Stimulated activated CD8-positive, alpha-beta memory T cell treated with anti-CD3 and anti-CD28 coated beads, Interleukin-15, amount 100 ng/mL, for 4 hours (primary cell): ENCODE results near the gene GPR35.

ENCODE experiments used
- DNase-seq, 2 donors: peaks; one replicate each; pipeline ENCODE4 v3.0.0-alpha.2; 2020; ENCODE audit warnings: low read depth in 2 of 2

Gene GPR35

DNA sequence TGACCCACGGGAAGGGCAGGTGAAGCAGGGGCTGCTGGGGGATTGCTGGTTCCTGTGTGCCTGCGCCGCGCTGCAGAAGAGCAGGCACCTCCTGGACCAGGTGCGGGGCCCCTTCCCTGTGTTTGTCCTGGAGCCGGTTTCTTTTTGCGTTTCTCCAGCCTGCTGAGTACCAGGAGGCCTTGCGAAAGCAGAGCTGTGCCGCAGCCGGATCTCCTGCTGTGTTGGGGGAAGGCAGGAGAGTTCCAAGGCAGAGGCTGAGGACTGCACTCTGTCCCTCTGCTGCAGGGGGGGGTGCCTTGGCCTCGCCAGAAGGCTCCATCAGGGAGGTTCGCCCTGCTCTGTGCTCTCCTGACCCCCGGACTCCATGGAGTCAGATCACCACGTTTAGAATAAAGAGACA is 35.9 kb upstream of the GPR35 start:
- no peak for DNase-seq

DNA sequence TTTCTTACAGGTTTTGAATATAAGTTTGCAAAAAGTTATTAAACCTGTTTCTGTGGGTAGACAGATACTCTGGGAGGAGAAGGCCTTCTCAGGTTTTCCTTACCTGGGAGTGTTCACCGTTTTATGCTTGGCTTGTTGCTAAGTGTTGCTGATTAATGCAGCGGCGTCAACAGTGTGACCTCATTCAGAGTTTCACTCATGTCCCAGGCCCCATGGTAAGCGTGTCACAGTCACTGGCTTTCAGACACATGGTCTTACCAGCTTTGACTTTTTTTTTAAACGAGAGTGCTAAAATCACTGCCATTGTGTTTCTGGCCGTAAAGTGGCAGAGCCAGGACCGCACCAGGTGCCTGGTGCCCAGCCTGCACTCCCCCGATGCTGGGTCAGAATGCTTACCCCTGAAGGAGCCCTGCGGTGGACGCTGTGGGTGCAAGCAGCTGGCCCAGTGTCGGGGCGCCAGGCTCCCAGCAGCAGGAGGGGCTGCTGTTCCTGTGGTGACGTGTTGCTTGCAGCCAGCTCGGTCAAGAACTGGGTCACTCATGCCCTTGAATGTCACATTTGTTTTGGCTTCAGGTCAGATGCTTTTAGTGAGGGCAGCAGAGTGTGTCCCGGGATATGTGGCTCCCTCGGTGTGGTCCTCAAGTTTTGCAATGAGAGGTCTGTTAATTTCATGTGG is 35.3 kb upstream of the GPR35 start:
- no peak for DNase-seq

DNA sequence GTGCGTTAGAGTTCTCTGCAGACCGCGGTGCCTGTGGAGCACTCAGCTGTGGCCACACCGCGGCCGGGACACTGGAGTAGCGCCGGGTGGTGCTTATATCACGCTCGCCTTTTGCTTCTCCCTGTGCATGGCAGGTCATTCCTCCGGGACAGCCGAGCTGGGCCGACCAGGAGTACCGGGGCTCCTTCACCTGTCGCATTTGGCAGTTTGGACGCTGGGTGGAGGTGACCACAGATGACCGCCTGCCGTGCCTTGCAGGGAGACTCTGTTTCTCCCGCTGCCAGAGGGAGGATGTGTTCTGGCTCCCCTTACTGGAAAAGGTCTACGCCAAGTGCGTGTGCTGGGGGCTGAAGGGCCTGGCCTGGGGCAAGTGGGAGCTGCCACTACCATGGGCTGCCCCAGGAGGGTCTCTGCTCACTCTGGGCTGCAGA is 34.6 kb upstream of the GPR35 start:
- no peak for DNase-seq

DNA sequence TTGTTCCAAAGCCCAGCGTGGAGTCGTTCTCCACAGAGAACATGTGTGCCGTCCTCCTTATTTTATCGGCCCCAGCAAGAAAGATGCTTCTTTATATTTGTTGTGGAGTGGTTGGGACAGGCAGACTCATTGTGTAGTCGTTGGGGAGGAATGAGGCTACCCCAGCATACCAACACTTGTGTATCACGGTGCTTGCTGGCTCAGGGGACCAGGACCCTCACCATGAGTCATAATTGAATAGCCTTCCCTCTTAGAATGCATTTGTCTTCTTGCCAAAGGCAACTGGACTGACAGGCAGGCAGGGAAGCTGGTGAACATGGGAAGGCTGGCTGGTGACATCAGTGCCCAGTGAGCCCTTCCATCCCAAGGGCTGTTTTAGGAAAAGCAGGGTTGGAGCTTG is 34.1 kb upstream of the GPR35 start:
- no peak for DNase-seq

DNA sequence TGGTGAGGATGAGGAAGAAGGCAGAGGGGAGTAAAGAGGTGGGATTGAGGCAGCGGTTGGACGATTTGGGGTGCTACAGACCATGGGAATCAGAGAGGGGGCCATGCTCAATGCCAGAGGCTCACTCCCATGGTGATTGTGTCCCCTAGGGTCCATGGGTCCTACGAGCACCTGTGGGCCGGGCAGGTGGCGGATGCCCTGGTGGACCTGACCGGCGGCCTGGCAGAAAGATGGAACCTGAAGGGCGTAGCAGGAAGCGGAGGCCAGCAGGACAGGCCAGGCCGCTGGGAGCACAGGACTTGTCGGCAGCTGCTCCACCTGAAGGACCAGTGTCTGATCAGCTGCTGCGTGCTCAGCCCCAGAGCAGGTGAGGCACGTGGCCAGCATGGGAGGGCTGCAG is 33.5 kb upstream of the GPR35 start:
- no peak for DNase-seq

DNA sequence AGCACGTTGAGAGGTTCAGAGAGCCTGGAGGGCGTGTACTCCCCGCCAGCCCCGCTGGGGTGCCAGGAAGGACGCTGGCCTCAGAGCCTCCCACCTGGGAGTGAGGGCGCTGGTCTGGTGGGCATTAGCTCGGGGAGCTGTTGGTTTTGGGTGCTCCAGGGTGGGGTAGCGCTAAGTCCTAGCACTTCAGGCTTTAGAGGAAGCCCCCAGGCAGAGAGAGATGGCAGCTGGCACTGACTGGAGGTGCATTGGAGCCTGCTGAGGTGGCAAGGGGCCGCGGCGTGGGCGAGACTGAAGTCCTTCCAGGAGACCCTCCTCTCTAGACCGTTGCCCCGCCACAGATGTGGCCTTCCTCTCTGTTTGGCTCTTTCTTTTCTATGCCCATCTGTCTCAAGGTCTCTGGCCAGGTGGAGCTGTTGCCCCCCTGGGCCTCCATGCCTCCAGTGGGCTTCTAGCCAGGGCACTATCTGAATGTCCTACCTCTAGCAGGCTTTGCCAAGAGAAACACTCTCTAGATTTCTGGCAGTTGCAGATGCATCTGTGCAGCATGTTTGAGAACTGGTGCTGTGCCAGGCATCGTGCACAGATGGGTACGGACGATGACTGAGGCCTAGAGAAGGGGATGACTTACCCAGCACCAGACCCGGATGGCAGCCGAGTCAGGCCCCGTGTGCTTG is 32.1 kb upstream of the GPR35 start:
- DNase-seq = no peak

DNA sequence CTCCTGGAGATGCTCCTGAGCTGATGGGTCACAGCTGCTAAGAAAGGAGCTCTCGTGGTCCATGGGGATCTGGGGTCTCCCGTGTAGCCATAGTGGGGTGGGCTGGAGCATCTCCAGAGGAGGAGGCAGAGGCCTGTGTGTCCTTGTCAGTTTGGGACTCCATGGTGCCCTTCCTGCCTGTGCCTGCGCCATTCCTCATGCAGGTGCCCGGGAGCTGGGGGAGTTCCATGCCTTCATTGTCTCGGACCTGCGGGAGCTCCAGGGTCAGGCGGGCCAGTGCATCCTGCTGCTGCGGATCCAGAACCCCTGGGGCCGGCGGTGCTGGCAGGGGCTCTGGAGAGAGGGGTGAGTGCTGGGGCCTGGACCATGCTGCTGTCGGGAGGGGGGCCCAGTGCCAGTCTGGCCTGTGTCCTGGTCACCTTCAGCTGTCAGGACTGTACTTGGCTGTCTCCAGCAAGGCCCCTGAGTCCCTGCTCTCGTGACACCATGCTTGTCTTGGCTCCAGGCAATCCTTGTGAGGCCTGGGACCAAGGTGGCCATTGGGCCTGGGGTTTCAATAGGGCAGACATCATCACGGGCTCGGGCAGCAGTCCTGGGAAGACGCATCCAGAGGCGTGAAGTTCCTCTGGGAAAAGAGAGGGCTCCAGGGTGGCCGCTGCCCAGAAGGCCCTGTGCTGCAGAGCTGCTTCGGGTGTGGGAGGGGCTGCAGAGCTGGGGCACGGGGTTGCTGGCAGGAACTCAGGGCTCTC is 31.4 kb upstream of the GPR35 start:
- DNase-seq = no peak

DNA sequence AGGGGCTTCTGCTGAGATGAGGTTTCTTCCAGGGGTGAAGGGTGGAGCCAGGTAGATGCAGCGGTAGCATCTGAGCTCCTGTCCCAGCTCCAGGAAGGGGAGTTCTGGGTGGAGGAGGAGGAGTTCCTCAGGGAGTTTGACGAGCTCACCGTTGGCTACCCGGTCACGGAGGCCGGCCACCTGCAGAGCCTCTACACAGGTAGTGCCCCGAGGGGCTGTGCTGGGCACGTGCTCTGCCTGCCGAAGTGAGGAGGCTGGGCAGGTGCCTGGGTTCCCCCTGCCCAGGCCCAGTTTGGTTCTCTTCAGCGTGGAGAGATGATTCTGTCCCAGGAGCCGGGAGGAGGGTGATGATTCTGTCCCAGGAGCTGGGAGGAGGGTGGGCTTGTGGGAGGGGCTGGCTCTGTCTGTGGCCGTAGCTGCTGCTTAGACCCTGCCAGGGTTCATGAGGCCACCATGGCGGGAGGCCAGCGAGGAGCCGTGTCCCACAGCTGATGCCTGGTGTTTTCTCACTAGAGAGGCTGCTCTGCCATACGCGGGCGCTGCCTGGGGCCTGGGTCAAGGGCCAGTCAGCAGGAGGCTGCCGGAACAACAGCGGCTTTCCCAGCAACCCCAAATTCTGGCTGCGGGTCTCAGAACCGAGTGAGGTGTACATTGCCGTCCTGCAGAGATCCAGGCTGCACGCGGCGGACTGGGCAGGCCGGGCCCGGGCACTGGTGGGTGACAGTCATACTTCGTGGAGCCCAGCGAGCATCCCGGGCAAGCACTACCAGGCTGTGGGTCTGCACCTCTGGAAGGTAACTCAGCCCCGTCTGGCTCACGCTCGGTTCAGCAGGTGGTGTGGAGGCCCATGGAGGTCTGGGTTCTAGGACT is 30.5 kb upstream of the GPR35 start:
- no peak for DNase-seq

DNA sequence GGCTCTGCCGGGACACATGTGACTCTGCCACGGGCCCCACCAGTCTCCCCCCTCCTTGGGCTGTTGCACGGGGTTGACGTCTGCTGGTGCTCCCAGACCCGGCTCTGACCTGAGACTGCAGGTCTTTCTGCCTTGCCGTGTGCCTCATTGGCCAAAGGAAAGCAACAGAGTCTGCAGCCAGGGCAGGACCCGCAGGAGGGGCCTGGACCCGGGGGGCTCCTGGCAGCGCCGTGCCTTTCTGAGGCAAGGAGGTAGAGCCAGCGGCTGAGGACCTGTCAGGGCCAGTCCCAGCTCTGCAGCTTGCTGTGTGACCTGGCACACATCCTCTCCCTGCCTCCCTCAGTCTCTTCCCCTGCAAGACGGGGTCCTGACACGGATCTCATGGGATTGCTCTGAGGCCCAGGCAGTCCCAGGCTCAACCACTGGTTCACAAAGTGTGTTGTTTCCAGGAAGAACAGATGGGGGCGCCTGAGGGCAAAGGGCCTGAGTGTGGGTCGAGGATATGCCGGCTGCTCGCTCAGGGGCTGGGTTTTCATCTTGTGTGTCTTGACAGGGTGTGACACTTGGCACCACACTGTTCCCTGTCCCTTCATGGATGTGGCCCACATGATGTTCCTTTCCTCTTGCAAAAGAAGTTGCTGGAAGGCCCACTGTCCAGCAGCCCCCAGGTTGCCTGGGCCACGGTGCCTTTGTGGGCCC is 29.8 kb upstream of the GPR35 start:
- DNase-seq = no peak

DNA sequence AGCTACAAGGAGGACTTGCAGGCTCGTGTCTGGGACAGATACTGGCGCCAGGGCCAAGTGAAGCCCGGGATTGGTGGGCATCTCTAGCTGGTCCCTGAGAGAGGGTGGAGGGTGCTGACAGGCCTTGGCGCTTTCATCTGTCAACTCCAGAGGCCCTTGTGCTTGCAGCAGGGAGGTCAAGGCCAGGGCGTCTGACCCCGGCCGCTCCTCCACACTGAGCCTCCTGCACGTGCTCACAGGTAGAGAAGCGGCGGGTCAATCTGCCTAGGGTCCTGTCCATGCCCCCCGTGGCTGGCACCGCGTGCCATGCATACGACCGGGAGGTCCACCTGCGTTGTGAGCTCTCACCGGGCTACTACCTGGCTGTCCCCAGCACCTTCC is 29.2 kb upstream of the GPR35 start:
- no peak for DNase-seq

DNA sequence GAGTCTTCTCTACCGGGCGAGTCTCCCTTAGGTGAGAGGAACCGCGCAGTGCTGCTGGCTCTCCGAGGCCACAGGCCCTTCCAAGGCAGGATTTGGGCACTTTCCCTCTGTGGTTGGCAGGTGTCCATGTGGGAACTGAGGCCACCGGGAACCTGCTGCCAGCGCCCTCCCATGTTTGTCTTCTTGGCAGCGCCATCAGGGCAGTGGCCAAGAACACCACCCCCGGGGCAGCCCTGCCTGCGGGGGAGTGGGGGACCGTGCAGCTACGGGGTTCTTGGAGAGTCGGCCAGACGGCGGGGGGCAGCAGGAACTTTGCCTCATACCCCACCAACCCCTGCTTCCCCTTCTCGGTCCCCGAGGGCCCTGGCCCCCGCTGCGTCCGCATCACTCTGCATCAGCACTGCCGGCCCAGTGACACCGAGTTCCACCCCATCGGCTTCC is 28.8 kb upstream of the GPR35 start:
- DNase-seq = no peak

DNA sequence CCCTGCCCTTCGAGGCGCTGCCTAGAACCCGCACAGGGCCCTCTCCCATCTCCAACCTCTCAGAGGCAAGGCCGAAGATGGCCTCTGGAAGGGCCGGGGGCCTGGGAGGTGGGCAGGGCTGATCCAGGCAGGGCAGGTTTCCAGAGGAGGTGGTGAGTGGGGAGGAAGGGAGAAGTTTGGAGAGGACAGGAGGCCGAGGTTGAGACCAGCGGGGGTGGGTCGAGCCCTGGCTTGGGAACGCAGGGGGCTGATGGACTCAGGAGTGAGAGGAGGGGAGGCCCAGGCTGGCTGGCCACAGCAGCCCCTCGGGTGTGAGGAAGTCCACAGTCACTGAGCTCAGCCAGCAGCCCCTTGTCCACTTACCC is 28.2 kb upstream of the GPR35 start:
- DNase-seq = no peak

DNA sequence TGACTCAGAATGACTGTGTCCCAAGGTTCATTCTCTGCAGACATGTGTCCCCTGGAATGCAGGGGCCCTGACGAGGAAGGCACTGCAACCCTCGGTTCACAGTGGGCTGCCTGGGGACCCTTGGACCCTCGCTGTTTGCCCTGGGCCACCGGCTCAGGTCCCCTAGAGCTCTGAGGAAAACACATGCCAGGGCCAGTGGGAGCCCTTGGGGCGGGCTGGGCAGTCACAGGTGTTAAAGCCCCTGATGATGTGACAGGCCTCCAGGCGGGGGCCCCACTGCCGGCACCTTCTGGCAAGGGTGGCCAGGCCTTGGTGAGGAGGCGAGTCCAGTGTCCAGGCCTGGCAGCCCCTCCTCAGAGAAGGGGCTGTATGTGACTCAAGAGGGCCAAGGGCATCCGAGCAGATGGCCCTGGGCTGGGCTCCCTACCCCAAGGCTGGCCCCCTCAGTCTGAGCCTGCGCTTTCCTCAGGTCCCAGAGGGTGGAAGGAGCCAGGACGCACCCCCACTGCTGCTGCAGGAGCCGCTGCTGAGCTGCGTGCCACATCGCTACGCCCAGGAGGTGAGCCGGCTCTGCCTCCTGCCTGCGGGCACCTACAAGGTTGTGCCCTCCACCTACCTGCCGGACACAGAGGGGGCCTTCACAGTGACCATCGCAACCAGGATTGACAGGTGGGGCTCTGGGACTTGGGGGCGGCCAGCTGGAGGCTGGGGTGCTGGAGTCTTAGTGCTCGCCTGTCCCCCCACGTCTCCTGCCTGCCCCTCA is 27.7 kb upstream of the GPR35 start:
- no peak for DNase-seq

DNA sequence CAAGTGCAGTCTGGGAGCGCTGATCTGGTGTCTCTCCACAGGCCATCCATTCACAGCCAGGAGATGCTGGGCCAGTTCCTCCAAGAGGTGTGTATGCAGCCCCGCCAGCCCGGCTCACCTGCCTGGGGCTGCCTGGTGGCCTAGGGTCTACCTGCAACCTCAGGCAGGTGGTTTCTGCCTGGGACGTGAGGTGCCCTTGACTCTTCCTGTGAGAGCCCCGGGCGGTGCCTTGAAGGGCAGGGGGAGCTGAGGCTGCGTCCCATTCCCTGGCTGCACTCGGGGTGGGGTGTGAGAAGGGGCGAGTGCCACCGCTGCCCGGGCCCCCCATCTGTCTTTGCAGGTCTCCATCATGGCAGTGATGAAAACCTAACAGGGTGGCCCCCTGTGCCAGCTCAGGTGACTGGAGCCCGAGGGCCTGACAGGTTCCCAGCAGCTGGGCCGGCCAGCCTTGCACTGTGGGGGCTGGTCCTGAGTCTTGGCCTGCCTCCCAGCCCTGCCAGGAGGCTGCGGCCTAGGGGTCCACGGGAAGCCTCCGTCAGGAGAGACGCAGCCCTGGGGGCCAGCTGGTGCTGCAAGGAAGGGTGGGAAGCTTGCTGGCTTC is 26.9 kb upstream of the GPR35 start:
- DNase-seq = no peak

DNA sequence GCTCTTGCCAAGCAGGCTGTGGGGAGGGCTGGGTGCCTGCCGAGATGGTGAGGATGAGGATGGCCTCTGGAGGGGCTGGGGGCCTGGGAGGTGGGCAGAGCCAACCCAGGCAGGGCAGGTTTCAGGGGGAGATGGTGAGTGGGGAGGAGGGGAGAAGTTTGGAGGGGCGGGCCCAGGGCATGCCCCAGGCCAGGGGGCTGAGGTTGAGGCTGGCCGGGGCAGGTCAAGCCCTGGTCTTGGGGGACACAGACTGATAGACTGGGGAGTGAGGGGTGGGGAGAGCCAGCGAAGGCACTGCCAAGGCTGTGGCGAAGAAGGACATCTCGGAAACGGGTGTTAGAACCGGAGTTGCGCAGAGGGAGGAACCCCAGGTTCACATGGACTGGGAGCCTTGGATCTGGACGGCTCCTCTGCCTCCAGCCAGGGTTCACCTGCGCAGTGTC is 26.1 kb upstream of the GPR35 start:
- no peak for DNase-seq

DNA sequence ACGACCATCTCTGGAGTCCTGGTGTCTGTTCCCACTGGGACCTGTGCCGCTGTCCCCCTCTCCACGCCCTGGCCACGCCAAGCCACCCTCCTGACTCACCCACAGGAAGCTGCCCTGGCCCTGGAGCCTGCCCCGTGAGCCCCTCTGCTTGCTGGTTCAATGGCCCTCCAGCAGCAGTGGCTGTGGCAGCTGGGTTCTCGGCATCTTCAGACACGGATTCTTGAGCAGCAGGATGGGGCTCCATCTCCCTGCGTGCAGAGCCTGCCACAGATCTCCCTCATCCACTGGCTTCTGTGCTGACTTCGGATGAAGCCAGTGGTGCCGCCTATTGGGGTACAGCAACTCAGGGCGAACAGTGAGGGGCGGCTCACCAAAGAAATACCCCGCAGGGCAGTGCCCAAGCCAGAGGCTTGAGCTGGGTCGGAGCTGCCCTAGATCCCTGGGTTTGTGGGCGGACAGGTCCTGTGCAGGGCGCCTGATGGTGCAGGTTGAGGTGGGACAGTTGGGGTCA is 24.8 kb upstream of the GPR35 start:
- no peak for DNase-seq

DNA sequence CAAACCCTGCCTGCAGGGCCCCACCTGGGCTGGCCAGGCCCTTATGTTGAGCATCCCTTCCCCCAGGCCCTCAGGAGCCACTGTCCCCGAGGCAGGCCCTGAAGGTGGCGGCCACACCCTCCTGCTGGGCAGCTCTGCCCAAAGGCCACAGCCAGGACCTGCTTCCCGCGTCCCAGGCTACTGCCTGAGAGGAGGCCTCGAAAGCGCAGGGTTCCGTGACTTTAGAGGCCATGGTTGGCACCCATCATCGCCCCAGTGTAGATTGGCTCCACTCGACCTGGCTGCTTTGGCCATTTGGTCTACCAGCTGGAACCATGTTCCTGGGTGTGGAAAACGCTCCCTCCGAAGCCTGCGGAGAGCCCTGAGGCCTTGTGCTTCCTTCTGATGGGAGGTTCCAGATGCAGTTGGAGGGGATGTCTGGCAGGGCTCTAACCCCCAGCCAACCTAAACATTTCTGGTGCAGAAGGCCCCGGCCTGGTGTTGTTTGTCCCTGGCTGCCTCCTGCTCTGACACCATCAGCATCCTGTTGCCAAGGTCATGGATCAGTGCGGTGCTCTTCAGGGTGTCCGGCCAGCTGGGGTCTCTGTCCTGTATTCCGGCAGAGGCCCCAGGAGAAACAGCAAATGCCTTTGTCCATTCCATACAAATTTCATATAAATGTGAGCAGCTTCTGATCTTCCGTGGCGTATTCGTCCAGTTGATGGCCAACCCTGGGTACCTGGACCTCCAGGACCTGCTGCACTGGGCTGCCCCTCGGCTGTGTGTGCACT is 24.0 kb upstream of the GPR35 start:
- no peak for DNase-seq

DNA sequence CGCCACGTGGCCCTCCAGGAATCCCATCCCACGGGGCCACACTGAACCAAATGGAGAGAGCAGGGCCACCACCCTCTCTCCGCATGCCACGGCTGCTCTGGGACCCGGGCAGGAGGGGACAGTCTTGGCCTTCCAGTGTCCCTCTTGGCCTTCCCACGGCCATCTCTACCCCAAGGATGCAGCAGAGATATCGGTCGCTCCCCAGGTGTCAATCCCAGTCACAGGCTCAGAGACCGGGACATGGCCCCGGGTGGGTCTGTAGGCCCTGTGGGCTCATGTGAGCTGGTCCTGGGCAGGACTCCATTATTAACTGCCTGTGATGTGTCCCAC is 23.5 kb upstream of the GPR35 start:
- no peak for DNase-seq

DNA sequence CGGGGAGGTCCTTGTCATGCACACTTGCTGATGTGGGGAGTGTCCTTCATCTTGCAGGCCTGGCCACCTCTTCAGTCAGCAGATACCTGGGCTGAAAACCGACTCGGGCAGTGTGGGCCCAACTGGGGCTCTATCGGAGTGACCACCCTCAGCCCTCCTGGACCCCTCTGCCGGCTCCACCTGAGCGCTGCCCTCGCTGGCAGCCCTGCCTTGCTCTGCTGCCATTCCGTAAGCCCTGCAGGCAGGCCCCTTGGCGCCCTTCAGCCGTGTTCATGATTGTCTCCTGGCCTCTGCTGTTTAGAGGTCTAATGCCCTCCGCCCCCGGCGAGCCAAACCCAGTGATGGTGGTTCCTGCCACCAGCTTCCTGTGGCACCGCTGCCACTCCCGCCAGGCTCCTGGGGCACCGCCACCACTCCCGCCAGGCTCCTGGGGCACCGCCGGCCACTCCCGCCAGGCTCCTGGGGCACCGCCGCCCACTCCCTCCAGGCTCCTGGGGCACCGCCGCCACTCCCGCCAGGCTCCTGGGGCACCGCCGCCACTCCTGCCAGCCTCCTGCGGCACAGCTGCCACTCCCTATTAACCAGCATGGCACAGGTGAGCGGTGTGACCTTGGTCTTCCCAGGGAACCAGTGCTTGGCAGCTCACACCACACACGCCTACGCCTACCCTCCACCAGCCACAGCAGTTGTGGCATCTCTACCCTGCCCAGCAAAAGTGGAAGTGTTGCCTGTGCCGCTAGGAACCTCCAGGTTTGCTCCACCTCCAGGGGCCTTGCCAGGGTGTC is 22.8 kb upstream of the GPR35 start:
- DNase-seq = no peak
